ENCODE measurements around the gene CRLF3.

CRLF3 gene

DNA sequence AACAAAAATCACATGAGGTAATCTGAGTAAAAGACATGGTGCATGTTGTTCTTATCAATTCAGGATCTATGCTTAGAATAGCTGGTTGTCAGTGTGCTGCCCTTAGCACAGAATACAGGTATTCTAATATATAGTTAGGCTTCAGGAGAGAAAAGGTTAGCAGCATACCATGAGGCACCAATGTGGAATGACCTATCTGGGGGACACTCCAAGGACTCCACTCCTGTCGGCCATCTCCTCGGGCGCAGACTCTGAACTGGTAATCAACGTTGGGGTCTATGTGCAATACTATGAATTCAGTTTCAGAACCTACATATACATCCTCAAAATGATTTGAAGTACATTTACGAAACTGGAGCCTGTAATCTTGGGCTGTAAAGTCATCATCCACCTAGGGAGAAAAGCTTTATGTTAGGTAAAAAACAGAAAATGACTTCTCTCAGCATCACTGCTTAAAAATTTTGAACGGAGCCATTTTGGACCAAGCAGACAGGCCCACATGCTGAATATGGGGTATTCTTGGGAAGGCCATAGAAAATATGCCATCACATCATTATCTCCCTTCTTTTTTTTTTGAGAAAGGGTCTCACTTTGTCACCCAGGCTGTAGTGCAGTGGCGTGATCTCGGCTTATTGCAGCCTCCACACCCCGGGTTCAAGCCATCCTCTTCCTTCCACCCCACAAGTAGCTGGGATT is 31.1 kb downstream of the CRLF3 start:
- no peak overlapping the region; the same call in 1 of the 2 replicates for H3K27ac ChIP-seq (ENCODE audit: extremely low read depth, low read depth, low read length)
- no peak overlapping the region for H3K4me3 ChIP-seq (ENCODE audit: low read depth, low read length)
- H3K36me3 ChIP-seq (ENCODE audit: control insufficient read depth in 2 of 2, insufficient read depth in 1 of 2, low read length in 2 of 2): peaks cover 85 to 88% of the 10 kb centered on the region in 2 experiments
- ChIA-PET POLR2A (no interaction called here), CTCF (interaction anchor here (0.7 to 2.0 kb wide), 2 partner anchors 33 to 1345 kb away, joined by 3 to 6 read pairs; no protein-coding TSS in a partner anchor)
- H3K4me1 ChIP-seq (ENCODE audit: control insufficient read depth, insufficient read depth, low read length): no peaks in the 10 kb centered on the region
- no peak for TF ChIP-seq ZNF341 (tag by site-specific recombination; IDR thresholded peaks at IDR 0.05; ENCODE audit: low read depth)
- no peak for TF ChIP-seq ZNF404 (tag by site-specific recombination; IDR thresholded peaks at IDR 0.05)
- TF ChIP-seq MEIS1 (CRISPR knock-in tag; IDR thresholded peaks at IDR 0.05; ENCODE audit: borderline replicate concordance): no peak
- TF ChIP-seq, protein P1, sequence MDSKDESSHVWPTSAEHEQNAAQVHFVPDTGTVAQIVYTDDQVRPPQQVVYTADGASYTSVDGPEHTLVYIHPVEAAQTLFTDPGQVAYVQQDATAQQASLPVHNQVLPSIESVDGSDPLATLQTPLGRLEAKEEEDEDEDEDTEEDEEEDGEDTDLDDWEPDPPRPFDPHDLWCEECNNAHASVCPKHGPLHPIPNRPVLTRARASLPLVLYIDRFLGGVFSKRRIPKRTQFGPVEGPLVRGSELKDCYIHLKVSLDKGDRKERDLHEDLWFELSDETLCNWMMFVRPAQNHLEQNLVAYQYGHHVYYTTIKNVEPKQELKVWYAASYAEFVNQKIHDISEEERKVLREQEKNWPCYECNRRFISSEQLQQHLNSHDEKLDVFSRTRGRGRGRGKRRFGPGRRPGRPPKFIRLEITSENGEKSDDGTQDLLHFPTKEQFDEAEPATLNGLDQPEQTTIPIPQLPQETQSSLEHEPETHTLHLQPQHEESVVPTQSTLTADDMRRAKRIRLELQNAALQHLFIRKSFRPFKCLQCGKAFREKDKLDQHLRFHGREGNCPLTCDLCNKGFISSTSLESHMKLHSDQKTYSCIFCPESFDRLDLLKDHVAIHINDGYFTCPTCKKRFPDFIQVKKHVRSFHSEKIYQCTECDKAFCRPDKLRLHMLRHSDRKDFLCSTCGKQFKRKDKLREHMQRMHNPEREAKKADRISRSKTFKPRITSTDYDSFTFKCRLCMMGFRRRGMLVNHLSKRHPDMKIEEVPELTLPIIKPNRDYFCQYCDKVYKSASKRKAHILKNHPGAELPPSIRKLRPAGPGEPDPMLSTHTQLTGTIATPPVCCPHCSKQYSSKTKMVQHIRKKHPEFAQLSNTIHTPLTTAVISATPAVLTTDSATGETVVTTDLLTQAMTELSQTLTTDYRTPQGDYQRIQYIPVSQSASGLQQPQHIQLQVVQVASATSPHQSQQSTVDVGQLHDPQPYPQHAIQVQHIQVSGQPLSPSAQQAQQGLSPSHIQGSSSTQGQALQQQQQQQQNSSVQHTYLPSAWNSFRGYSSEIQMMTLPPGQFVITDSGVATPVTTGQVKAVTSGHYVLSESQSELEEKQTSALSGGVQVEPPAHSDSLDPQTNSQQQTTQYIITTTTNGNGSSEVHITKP (tag by site-specific recombination; IDR thresholded peaks at IDR 0.05): 0 out of 2 replicates have a peak, but pooled peaks have one; percentile 28
- no peak for TF ChIP-seq SP3 (tag by site-specific recombination; IDR thresholded peaks at IDR 0.05)
- no peak for TF ChIP-seq ZNF157 (tag by site-specific recombination; IDR thresholded peaks at IDR 0.05)
- no peaks in the 10 kb centered on the region for H3K9me3 ChIP-seq (ENCODE audit: control insufficient read depth, insufficient read depth, low read depth, low read length)

DNA sequence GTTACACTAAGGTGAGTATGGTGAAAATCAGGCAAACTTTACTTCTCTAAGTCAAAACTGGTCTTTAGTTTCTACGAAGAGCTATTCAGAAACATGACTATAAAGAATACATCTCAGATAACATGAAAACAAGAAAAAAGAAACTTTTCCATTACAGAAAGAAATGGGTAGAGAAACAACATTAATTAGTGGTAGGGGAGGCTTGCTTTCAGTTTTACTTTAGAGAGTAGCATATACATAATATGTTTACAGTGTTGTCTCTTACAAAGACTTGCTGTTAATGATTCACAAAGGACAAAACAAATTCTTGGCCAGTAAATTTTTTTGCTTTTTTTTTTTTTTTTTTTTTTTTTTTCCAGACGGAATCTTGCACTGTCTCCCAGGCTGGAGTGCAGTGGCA is 34.2 kb downstream of the CRLF3 start:
- POLR2A ChIA-PET: interaction anchor here (0.7 kb wide), 1 partner anchor 207 kb away, joined by 3 read pairs; no protein-coding TSS in a partner anchor

GRCh38 chr17:30788918-30789317 is 35.6 kb downstream of the CRLF3 start:
- H3K9me3 ChIP-seq (ENCODE audit: control insufficient read depth, insufficient read depth, low read depth, low read length): no peaks in the 10 kb centered on the region
- ChIA-PET CTCF (no interaction called here), POLR2A (no interaction called here)
- H3K4me3 ChIP-seq (ENCODE audit: low read depth, low read length): no peak overlapping the region
- TF ChIP-seq PRDM6 (tag by site-specific recombination; IDR thresholded peaks at IDR 0.05): peak; percentile 16; the same call in 1 of the 2 replicates
- TF ChIP-seq ZNF155 (tag by site-specific recombination; IDR thresholded peaks at IDR 0.05): no peak
- TF ChIP-seq MZF1 (tag by site-specific recombination; IDR thresholded peaks at IDR 0.05; ENCODE audit: borderline replicate concordance): no peak
- H3K27ac ChIP-seq (ENCODE audit: extremely low read depth, low read depth, low read length): peak overlapping the region; percentile 8; the same call in 1 of the 2 replicates
- H3K36me3 ChIP-seq (ENCODE audit: control insufficient read depth in 2 of 2, insufficient read depth in 1 of 2, low read length in 2 of 2): peaks cover 90 to 97% of the 10 kb centered on the region in 2 experiments
- no peaks in the 10 kb centered on the region for H3K4me1 ChIP-seq (ENCODE audit: control insufficient read depth, insufficient read depth, low read length)

More for the DNA sequence above, 34.2 kb downstream of the CRLF3 start:
- Histone ChIP-seq H3K9me3 (ENCODE audit: control insufficient read depth, insufficient read depth, low read depth, low read length) (no peaks in the 10 kb centered on the region), H3K36me3 (ENCODE audit: control insufficient read depth in 2 of 2, insufficient read depth in 1 of 2, low read length in 2 of 2) (peaks cover 89 to 96% of the 10 kb centered on the region in 2 experiments), H3K4me1 (ENCODE audit: control insufficient read depth, insufficient read depth, low read length) (no peaks in the 10 kb centered on the region), H3K27ac (ENCODE audit: extremely low read depth, low read depth, low read length) (peak overlapping the region; percentile 44; the same call in 1 of the 2 replicates), H3K4me3 (ENCODE audit: low read depth, low read length) (no peak overlapping the region)
- CTCF ChIA-PET: interaction anchor here (0.5 kb wide), 1 partner anchor 40 kb away, joined by 5 read pairs; no protein-coding TSS in a partner anchor
- no peak for TF ChIP-seq FEZF1 (tag by site-specific recombination; IDR thresholded peaks at IDR 0.05)
- 0 out of 2 replicates have a peak, but pooled peaks have one; percentile 21 for TF ChIP-seq ZNF362 (tag by site-specific recombination; IDR thresholded peaks at IDR 0.05)

Data from HEK293 (cell line).